ENCODE results near the gene EPHA1. TPM values are rescaled to one million over a fixed set of nuclear protein-coding genes. Genes with fewer than 3 reads are reported as not detected.
A peak's percentile ranks its signal among the peaks of the same experiment; 100 is the strongest.

Gene EPHA1
- total RNA-seq, 4 donors from 2014 or later = 0.17 to 0.23 TPM; not detected in 2

- Histone ChIP-seq H3K27me3 (no peaks in the 10 kb centered on the region), H3K4me1 (no peaks in the 10 kb centered on the region), H3K36me3 (no peaks in the 10 kb centered on the region), H3K4me3 (no peak overlapping the region), H3K9me3 (no peaks in the 10 kb centered on the region), H3K27ac (replicated peaks in 1 of 4) (no peak overlapping the region)
- intact Hi-C loops (cut with DNase I) = no loop called here
- 80% methylated on average over 3 of the region's 3 CpGs for WGBS
- TF ChIP-seq POLR2AphosphoS5 (IDR thresholded peaks at IDR 0.05) (no peak), POLR2A (IDR thresholded peaks at IDR 0.05; ENCODE audit: low read depth) (no peak), CTCF (IDR thresholded peaks at IDR 0.05) (no peak), EP300 (IDR thresholded peaks at IDR 0.05) (no peak)
- DNase-seq (ENCODE audit: extremely low spot score) = no peak
These were observed 41.1 kb upstream of the EPHA1 start for GRCh38 chr7:143449793-143450192.

- no peaks in the 10 kb centered on the region for H3K36me3 ChIP-seq
- WGBS = 92% methylated on average over 5 of the region's 5 CpGs
- intact Hi-C loops (cut with DNase I) = no loop called here
- TF ChIP-seq POLR2A (IDR thresholded peaks at IDR 0.05; ENCODE audit: low read depth) = no peak
- no peak for TF ChIP-seq EP300 (IDR thresholded peaks at IDR 0.05)
- TF ChIP-seq POLR2AphosphoS5 (IDR thresholded peaks at IDR 0.05) = no peak
- TF ChIP-seq CTCF (IDR thresholded peaks at IDR 0.05) = no peak
- no peaks in the 10 kb centered on the region for H3K9me3 ChIP-seq
- H3K27me3 ChIP-seq = no peaks in the 10 kb centered on the region
- no peaks in the 10 kb centered on the region for H3K4me1 ChIP-seq
- no peak overlapping the region for H3K4me3 ChIP-seq
- no peak for DNase-seq (ENCODE audit: extremely low spot score)
- no peak overlapping the region for H3K27ac ChIP-seq (replicated peaks in 1 of 4)
These were observed 39.8 kb upstream of the EPHA1 start for GRCh38 chr7:143448429-143448828.

- Histone ChIP-seq H3K4me3 (no peak overlapping the region), H3K4me1 (no peaks in the 10 kb centered on the region), H3K36me3 (no peaks in the 10 kb centered on the region), H3K27me3 (no peaks in the 10 kb centered on the region), H3K9me3 (no peaks in the 10 kb centered on the region), H3K27ac (replicated peaks in 1 of 4) (no peak overlapping the region)
- WGBS = 76% methylated on average over 3 of the region's 3 CpGs
- TF ChIP-seq POLR2AphosphoS5 (IDR thresholded peaks at IDR 0.05) = no peak
- TF ChIP-seq EP300 (IDR thresholded peaks at IDR 0.05) = no peak
- TF ChIP-seq CTCF (IDR thresholded peaks at IDR 0.05) = no peak
- TF ChIP-seq POLR2A (IDR thresholded peaks at IDR 0.05; ENCODE audit: low read depth) = no peak
- no peak for DNase-seq (ENCODE audit: extremely low spot score)
- intact Hi-C loops (cut with DNase I) = no loop called here
These were observed 38.8 kb upstream of the EPHA1 start for GRCh38 chr7:143447466-143447865.

- no peaks in the 10 kb centered on the region for H3K9me3 ChIP-seq
- intact Hi-C loops (cut with DNase I) = no loop called here
- WGBS = 100% methylated on average over 1 of the region's 1 CpG
These were observed 36.1 kb upstream of the EPHA1 start for GRCh38 chr7:143444785-143445184.

More at GRCh38 chr7:143444785-143445184, 36.1 kb upstream of the EPHA1 start:
- Histone ChIP-seq H3K36me3 (no peaks in the 10 kb centered on the region), H3K27me3 (no peaks in the 10 kb centered on the region), H3K4me1 (no peaks in the 10 kb centered on the region), H3K27ac (replicated peaks in 1 of 4) (no peak overlapping the region), H3K4me3 (no peak overlapping the region)
- DNase-seq (ENCODE audit: extremely low spot score) = peak; percentile 37
- TF ChIP-seq POLR2AphosphoS5 (IDR thresholded peaks at IDR 0.05) (no peak), POLR2A (IDR thresholded peaks at IDR 0.05; ENCODE audit: low read depth) (no peak), CTCF (IDR thresholded peaks at IDR 0.05) (no peak), EP300 (IDR thresholded peaks at IDR 0.05) (no peak)
